ENCODE results near the gene CACNG5. TPM values are rescaled to one million over a fixed set of nuclear protein-coding genes. Genes with fewer than 3 reads are reported as not detected.

Gene CACNG5
- not detected for total RNA-seq
- long read RNA-seq, result 0 reads

GRCh38 chr17:66834919-66835454 is at the start of gene CACNG5:
TSS of gene CACNG5 (plus strand) at chr17:66835117. CDS start at chr17:66877333, 42,216 bp downstream.
- ATAC-seq (no peak), DNase-seq (no peak)
- intact Hi-C loops (cut with micrococcal nuclease), result no loop called here

- DNase-seq (no peak), ATAC-seq (no peak)
- intact Hi-C loops (cut with micrococcal nuclease), result no loop called here
Observed at GRCh38 chr17:66786107-66786506, 48.8 kb upstream of the CACNG5 start.

- intact Hi-C loops (cut with micrococcal nuclease), result no loop called here
- DNase-seq (no peak), ATAC-seq (peak; percentile 15)
Observed at GRCh38 chr17:66787914-66788313, 47.0 kb upstream of the CACNG5 start.

- ATAC-seq, result peak; percentile 54
- DNase-seq, result no peak
- intact Hi-C loops (cut with micrococcal nuclease), result no loop called here
Observed at GRCh38 chr17:66789093-66789492, 45.8 kb upstream of the CACNG5 start.

GRCh38 chr17:66789961-66790437 is 44.9 kb upstream of the CACNG5 start:
- intact Hi-C loops (cut with micrococcal nuclease), result no loop called here
- ATAC-seq (no peak), DNase-seq (no peak)

GRCh38 chr17:66790501-66791061 is 44.3 kb upstream of the CACNG5 start:
- ATAC-seq (no peak), DNase-seq (no peak)
- intact Hi-C loops (cut with micrococcal nuclease), result no loop called here

- peak; percentile 46 for DNase-seq
- peak; percentile 61 for ATAC-seq
- intact Hi-C loops (cut with micrococcal nuclease), result no loop called here
Observed at GRCh38 chr17:66791347-66791746, 43.6 kb upstream of the CACNG5 start.

- DNase-seq (no peak), ATAC-seq (no peak)
- intact Hi-C loops (cut with micrococcal nuclease), result no loop called here
Observed at GRCh38 chr17:66793814-66794213, 41.1 kb upstream of the CACNG5 start.

GRCh38 chr17:66795486-66795885 is 39.4 kb upstream of the CACNG5 start:
- ATAC-seq (no peak), DNase-seq (no peak)
- intact Hi-C loops (cut with micrococcal nuclease), result no loop called here

GRCh38 chr17:66799849-66800537 is 34.9 kb upstream of the CACNG5 start:
- intact Hi-C loops (cut with micrococcal nuclease), result no loop called here
- DNase-seq (no peak), ATAC-seq (peak; percentile 60)

GRCh38 chr17:66803474-66803951 is 31.4 kb upstream of the CACNG5 start:
- intact Hi-C loops (cut with micrococcal nuclease), result no loop called here
- DNase-seq (no peak), ATAC-seq (no peak)

- DNase-seq (no peak), ATAC-seq (no peak)
- intact Hi-C loops (cut with micrococcal nuclease), result no loop called here
Observed at GRCh38 chr17:66805567-66805966, 29.4 kb upstream of the CACNG5 start.

- ATAC-seq (no peak), DNase-seq (no peak)
- intact Hi-C loops (cut with micrococcal nuclease), result no loop called here
Observed at GRCh38 chr17:66807182-66807581, 27.7 kb upstream of the CACNG5 start.

GRCh38 chr17:66809408-66809807 is 25.5 kb upstream of the CACNG5 start:
- intact Hi-C loops (cut with micrococcal nuclease), result no loop called here
- ATAC-seq, result no peak
- no peak for DNase-seq

- ATAC-seq (no peak), DNase-seq (no peak)
- intact Hi-C loops (cut with micrococcal nuclease), result no loop called here
Observed at GRCh38 chr17:66810951-66811682, 23.8 kb upstream of the CACNG5 start.

GRCh38 chr17:66811683-66812054 is 23.2 kb upstream of the CACNG5 start:
- intact Hi-C loops (cut with micrococcal nuclease), result no loop called here
- DNase-seq (no peak), ATAC-seq (no peak)

GRCh38 chr17:66812571-66812970 is 22.3 kb upstream of the CACNG5 start:
- DNase-seq (no peak), ATAC-seq (no peak)
- intact Hi-C loops (cut with micrococcal nuclease), result no loop called here

- intact Hi-C loops (cut with micrococcal nuclease), result no loop called here
- ATAC-seq (no peak), DNase-seq (no peak)
Observed at GRCh38 chr17:66813296-66813695, 21.6 kb upstream of the CACNG5 start.

GRCh38 chr17:66814026-66814425 is 20.9 kb upstream of the CACNG5 start:
- intact Hi-C loops (cut with micrococcal nuclease), result no loop called here
- DNase-seq (no peak), ATAC-seq (no peak)

GRCh38 chr17:66814570-66814969 is 20.3 kb upstream of the CACNG5 start:
- intact Hi-C loops (cut with micrococcal nuclease), result no loop called here
- ATAC-seq, result no peak
- no peak for DNase-seq

Measured in left ventricle myocardium superior (tissue), 1 donor.